HG03039 (cell line): ENCODE measurements around the gene KHK.

Source experiments
- ATAC-seq: cut with Tn5 transposase; IDR thresholded peaks from one replicate; pipeline ENCODE4 v1.9.1; 2021; ENCODE audit warnings: mild to moderate bottlenecking, moderate library complexity; ENCODE audit not compliant: unreplicated experiment

The KHK gene

DNA sequence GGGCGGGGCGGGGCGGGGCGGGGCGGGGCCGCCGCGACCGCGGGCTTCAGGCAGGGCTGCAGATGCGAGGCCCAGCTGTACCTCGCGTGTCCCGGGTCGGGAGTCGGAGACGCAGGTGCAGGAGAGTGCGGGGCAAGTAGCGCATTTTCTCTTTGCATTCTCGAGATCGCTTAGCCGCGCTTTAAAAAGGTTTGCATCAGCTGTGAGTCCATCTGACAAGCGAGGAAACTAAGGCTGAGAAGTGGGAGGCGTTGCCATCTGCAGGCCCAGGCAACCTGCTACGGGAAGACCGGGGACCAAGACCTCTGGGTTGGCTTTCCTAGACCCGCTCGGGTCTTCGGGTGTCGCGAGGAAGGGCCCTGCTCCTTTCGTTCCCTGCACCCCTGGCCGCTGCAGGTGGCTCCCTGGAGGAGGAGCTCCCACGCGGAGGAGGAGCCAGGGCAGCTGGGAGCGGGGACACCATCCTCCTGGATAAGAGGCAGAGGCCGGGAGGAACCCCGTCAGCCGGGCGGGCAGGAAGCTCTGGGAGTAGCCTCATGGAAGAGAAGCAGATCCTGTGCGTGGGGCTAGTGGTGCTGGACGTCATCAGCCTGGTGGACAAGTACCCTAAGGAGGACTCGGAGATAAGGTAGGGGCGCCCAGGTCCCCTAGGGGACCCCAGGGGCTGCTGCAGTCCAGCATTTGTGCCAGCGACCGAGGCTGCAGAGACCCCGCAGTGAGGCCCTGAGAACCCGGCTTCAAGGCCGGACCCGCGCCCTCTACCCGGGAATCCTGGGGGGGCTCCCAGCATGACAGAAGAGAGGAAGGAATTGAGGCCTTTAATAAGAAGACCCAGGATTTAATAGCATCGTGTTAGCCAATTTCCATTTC, at the start of gene KHK:
TSS of gene KHK (plus strand) at position 49 of the 870 bp plus-strand sequence. CDS start at position 537, 488 bp downstream.
- no peak for ATAC-seq

GRCh38 chr2:27038012-27038411, 48.6 kb upstream of the KHK start:
- no peak for ATAC-seq

DNA sequence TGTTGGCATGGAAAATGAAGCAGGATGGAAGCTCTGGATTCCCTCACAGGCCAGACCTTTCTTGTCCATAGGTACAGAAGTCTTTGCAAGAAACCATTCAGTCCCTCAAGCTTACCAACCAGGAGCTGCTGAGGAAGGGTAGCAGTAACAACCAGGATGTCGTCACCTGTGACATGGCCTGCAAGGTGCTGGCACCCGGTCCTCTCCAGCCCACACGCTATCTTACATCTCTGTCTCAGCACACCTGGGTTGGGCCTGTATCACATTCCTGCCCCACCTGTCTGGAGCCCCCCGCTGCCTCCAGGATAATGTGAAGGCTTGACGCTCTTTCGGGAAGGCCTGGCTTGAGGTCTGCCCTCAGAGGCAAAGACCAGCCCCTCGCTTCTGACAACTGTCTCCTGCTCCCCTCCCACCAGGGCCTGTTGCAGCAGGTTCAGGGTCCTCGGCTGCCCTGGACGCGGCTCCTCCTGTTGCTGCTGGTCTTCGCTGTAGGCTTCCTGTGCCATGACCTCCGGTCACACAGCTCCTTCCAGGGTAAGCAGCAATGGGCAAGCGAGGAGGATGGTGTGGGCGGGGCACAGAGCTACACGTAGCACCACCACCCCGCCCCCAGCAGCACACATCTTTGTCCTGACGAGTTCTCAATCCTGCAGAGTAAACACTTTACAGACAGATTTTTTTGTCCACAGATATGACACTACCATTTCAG, 47.8 kb upstream of the KHK start:
- no peak for ATAC-seq

- ATAC-seq = no peak
Measured at GRCh38 chr2:27039426-27039825, 47.1 kb upstream of the KHK start.

DNA sequence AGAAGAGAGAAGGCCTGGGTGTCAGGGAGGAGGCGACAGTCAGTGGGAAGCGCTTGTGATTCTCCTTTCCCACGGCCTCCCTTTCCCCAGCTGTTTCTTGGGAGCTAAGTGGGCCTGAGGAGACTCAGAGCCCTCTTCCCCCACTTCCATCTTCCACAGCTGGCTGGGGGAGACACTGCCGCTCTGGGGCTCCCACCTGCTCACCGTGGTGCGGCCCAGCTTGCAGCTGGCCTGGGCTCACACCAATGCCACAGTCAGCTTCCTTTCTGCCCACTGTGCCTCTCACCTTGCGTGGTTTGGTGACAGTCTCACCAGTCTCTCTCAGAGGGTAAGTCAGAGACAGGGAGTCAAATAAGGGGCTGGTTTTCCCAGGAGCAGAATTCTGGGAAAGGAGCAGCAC, 46.7 kb upstream of the KHK start:
- ATAC-seq = no peak

- ATAC-seq = no peak
Measured at GRCh38 chr2:27040282-27040681, 46.3 kb upstream of the KHK start.

DNA sequence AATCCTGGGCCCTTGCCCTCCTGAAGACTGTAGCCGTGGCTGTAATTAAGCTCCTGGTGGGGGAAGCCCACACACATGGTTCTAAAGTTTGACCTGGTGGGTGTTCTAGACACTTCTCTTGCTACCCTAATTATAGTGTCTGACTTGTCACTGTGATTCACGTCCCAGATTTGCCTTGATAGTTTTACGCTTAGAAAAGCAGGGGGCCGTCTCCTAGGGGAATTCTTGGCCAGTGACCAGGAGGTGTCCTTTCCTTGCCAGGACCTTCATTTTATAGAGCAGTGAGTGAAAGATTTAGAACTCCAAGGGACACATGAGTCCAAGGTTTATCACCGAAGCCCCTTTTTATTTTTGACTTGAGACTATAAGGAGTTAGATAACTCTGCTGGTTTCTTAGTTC, 44.8 kb upstream of the KHK start:
- no peak for ATAC-seq

DNA sequence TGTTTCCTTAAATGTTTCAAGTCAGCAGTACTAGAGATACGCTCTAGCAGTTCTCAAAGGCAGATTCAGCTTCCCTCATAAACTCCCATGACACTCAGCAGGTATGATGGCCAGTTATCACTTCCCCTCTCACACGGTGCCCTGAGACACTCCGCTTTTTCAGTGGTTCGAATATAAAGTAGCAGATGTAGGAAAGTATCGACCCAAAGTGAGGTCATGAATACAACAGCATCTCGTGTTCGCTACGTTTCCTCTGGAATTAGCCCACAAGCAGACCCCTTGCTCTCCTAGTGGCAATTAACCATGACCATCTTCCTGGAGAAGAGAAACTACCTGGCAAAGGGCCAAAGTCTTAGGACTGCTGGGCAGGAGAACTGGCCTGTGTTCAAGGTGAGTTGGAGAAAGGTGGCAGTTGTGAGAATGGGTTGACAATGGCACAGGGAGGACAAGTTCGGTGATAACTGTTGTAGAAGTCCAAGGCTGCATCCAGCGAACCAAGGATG, 44.4 kb upstream of the KHK start:
- ATAC-seq = no peak

- ATAC-seq = no peak
Measured at GRCh38 chr2:27042985-27043634, 43.5 kb upstream of the KHK start.

- peak; percentile 14 for ATAC-seq
Measured at GRCh38 chr2:27049422-27050280, 36.9 kb upstream of the KHK start.

GRCh38 chr2:27050281-27050995, 36.1 kb upstream of the KHK start:
- ATAC-seq = peak; percentile 40

DNA sequence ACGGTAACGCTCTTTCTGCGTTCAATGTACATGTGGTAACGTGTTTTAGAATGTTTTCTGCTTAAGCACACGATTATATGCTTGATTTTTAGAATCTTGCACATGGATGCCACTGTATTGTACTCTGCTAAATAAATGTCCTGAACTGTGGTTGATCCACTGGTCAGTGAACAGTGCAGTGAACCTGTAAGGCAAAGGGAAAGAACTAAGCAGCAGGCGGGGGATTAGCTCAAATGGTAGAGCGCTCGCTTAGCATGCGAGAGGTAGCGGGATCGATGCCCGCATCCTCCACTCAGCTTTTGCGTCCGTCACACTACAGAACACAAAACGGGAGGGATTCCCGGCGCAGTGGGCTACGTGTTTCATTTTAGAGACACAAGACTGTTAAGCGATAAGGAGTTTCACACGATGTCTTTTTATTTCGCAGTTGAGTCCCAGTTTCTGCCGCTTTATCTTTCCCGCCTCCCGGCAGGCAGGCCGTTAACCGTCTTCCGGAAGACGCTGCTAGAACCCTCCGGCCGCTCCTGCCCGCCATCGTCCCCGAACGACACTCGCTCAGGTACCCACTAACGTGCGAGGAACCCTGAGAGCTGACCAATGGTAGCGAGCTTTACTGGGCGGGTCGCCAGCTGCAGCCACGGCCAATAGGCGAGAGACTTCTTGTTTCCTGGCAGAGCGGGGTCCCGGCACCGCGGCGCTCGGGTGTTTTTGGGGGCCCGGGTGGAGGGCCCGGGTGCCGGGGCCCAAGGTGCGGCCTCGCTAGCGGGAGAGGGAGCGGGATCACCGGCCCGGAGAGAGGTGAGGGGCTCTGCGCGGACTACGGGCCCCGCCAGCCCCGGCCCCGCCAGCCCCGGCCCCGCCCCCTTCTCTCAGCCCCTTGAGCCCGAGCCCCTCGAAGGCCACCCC, 35.3 kb upstream of the KHK start, which contains the start of gene AGBL5:
TSS of gene AGBL5 (plus strand) at position 673 of the 906 bp plus-strand sequence. CDS start 1,291 bp downstream, outside the sequence.
- ATAC-seq = peak; percentile 59

GRCh38 chr2:27051902-27052645, 34.5 kb upstream of the KHK start:
- peak; percentile 1 for ATAC-seq

DNA sequence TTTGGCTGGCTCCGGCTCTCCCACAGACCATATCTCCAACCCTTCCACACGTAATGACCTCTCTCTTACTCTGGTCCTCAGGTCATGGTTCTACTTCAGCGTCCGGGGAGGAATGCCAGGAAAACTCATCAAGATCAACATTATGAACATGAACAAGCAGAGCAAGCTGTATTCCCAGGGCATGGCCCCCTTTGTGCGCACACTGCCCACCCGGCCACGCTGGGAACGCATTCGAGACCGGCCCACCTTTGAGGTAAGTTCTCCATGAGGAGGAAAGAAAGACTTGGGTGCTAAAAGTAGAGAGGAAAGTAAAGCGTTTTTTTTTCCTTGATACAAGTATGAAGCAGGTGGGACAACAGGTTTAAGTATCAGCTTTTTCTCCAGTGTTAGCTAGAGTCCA, 33.3 kb upstream of the KHK start:
- ATAC-seq = no peak

DNA sequence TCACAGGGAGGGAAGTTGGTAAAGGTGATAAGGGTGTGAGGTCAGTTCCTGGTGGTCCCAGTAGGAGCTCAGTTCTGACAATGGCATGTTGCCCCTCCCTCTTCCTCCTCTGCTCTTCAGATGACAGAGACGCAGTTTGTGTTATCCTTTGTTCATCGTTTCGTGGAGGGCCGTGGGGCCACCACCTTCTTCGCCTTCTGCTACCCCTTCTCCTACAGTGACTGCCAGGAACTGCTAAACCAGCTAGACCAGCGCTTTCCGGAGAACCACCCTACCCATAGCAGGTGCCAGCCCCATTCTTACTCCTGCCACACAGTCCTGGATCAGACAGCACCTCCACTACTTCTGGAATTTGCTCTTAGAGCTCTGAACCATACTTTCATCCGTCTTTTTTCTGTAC, 32.8 kb upstream of the KHK start:
- ATAC-seq = no peak

DNA sequence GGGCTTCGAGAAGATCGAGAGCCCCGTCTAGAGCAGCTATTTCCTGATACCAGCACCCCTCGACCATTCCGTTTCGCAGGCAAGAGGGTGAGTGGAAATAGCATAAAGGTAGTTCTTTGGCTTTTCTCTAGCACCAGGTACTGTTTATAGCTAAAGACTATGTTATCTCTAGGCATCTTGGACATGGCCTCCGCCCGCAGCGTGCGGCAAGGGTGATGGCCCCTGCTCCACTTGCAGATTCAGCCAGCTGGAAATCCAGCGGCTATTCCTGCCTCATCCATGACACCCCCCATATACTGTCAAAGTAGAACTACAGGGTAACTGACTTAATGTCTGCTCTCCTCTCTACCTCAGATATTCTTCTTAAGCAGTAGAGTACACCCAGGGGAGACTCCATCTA, 31.9 kb upstream of the KHK start:
- ATAC-seq = no peak

GRCh38 chr2:27057184-27057583, 29.4 kb upstream of the KHK start:
- no peak for ATAC-seq

DNA sequence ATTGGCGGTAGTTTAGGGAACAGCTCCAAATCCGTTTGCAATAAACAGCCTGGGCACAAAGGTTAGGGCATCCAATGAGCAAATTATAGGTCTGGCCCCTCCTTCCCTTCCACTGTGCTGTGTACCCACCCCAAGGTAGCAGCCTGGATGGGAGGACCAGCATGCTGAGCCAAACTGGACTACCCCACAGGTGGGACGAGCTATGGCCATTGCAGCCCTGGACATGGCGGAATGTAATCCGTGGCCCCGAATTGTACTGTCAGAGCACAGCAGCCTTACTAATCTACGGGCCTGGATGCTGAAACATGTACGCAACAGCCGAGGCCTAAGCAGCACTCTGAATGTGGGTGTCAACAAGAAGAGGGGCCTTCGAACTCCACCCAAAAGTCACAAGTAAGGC, 28.4 kb upstream of the KHK start:
- no peak for ATAC-seq
